ENCODE data around the gene CCDC152.
A peak's percentile ranks its signal among the peaks of the same experiment; 100 is the strongest.

The CCDC152 gene, protein sequence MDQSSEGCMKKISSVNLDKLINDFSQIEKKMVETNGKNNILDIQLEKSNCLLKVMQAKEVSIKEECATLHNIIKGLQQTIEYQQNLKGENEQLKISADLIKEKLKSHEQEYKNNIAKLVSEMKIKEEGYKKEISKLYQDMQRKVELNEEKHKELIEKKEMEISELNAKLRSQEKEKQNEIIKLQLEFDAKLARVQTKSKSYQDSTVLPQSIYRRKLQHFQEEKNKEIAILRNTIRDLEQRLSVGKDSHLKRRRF

DNA sequence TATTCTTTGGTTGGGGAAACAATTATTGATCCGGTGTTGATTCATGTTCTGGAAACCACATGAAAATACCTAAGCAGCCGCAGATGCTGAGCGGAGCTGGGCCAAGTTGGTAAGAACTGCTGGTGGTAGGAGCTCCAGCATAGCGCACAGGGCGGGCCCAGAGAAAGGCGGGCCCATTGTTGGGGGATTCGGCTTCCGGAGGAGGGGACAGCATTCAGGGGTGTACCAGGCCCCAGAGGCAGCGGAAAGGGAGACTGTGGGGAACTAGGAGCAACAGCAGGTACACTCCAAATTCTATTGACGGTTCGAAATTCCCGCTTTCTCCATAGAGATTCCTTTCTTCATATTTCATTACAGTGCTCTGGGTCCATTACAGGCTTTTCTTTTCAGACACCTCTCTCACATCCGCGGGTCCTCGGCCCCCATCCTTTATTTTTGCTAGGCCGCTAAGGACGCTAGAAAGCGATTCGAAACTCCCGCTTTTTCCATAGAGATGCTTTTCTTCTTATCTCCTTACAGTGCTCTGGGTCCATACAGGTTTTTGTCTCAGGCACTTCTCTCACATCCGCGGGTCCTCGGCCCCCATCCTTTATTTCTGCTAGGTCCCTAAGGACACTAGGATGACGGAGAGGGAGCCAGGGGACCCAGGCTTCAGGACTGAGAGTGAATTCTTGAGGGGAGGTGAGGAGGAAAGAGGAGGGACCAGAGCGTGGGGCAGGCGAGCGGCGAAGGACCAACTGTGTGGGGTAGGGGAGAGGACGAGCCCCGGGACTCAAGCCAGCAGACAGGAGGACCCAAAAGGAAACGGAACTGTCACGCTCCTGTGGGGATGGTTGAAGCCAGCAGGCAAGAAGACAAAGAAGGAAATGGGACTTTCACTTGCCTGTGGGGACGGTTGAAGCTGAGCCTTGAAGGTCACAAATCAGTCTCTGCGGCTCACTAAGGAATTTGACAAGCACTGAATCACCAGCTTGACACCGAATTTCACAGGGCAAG, at the start of gene CCDC152:
Gene CCDC152 (plus strand): TSS at position 213 of the 996 bp plus-strand sequence. CDS start 2,304 bp downstream, outside the sequence.
- no peaks in the 10 kb centered on the region for H4K20me1 ChIP-seq (ENCODE audit: insufficient read depth, low read length, poor library complexity, severe bottlenecking)
- no peaks in the 10 kb centered on the region for H3K9me2 ChIP-seq (replicated peaks; ENCODE audit: low read depth, low read length)
- H3K4me3 ChIP-seq (ENCODE audit: low read length, poor library complexity, severe bottlenecking), result no peak within 1 kb of the TSS
- H3K4me2 ChIP-seq (ENCODE audit: low read depth, low read length, poor library complexity, severe bottlenecking), result no peak within 1 kb of the TSS
- H3K27me3 ChIP-seq (ENCODE audit: insufficient read depth, low read length, poor library complexity, severe bottlenecking), result no peaks in the 10 kb centered on the region
- no peaks in the 10 kb centered on the region for H3K4me1 ChIP-seq (ENCODE audit: insufficient read depth, low read length, poor library complexity, severe bottlenecking)
- H3K9ac ChIP-seq (ENCODE audit: low read depth, low read length, poor library complexity, severe bottlenecking), result no peak within 1 kb of the TSS
- H2AFZ ChIP-seq (ENCODE audit: low read length), result no peak within 1 kb of the TSS
- TF ChIP-seq EZH2phosphoT487 (IDR thresholded peaks at IDR 0.05; ENCODE audit: borderline replicate concordance), result no peak
- TF ChIP-seq, protein P1, sequence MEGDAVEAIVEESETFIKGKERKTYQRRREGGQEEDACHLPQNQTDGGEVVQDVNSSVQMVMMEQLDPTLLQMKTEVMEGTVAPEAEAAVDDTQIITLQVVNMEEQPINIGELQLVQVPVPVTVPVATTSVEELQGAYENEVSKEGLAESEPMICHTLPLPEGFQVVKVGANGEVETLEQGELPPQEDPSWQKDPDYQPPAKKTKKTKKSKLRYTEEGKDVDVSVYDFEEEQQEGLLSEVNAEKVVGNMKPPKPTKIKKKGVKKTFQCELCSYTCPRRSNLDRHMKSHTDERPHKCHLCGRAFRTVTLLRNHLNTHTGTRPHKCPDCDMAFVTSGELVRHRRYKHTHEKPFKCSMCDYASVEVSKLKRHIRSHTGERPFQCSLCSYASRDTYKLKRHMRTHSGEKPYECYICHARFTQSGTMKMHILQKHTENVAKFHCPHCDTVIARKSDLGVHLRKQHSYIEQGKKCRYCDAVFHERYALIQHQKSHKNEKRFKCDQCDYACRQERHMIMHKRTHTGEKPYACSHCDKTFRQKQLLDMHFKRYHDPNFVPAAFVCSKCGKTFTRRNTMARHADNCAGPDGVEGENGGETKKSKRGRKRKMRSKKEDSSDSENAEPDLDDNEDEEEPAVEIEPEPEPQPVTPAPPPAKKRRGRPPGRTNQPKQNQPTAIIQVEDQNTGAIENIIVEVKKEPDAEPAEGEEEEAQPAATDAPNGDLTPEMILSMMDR (conservative IDR thresholded peaks at IDR 0.05; ENCODE audit: low read length), result no peak
- no peaks in the 10 kb centered on the region for H3F3A ChIP-seq (ENCODE audit: low read depth)
- H3K79me2 ChIP-seq (ENCODE audit: insufficient read depth, low read length), result no peaks in the 10 kb centered on the region
- no peaks in the 10 kb centered on the region for H3K36me3 ChIP-seq (ENCODE audit: insufficient read depth, low read length)
- H3K9me3 ChIP-seq (ENCODE audit: insufficient read depth, low read depth, low read length), result no peaks in the 10 kb centered on the region

DNA sequence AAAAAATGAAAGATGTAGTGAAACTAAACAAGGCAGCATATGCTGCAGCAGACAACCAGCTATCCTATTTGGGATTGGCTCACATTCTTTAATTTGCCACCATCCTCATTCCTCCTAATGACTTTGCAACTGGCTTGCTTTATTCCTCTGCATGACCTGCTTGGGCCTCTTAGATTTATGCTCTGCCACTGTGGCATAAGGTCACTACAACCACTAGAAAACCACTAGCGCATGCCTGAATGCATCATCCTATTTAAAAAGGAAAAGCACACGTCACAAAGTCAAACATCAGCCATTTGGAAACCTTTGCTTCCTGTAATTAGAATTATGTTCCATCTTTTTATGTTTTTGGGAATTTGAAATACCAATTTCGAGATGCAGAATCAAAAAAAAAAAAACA, 40.8 kb upstream of the CCDC152 start:
- Histone ChIP-seq H3K4me1 (ENCODE audit: insufficient read depth, low read length, poor library complexity, severe bottlenecking) (peaks cover 17% of the 10 kb centered on the region), H3K9ac (ENCODE audit: low read depth, low read length, poor library complexity, severe bottlenecking) (no peak overlapping the region), H3K79me2 (ENCODE audit: insufficient read depth, low read length) (no peaks in the 10 kb centered on the region), H3K36me3 (ENCODE audit: insufficient read depth, low read length) (no peaks in the 10 kb centered on the region), H3K9me2 (replicated peaks; ENCODE audit: low read depth, low read length) (no peaks in the 10 kb centered on the region), H3K4me2 (ENCODE audit: low read depth, low read length, poor library complexity, severe bottlenecking) (no peak overlapping the region), H2AFZ (ENCODE audit: low read length) (no peak overlapping the region), H3K9me3 (ENCODE audit: insufficient read depth, low read depth, low read length) (no peaks in the 10 kb centered on the region), H4K20me1 (ENCODE audit: insufficient read depth, low read length, poor library complexity, severe bottlenecking) (no peaks in the 10 kb centered on the region), H3K4me3 (ENCODE audit: low read length, poor library complexity, severe bottlenecking) (no peak overlapping the region), H3K27me3 (ENCODE audit: insufficient read depth, low read length, poor library complexity, severe bottlenecking) (peaks cover 16% of the 10 kb centered on the region), H3F3A (ENCODE audit: low read depth) (no peaks in the 10 kb centered on the region)
- no peak for TF ChIP-seq EZH2phosphoT487 (IDR thresholded peaks at IDR 0.05; ENCODE audit: borderline replicate concordance)
- TF ChIP-seq, protein P1 (conservative IDR thresholded peaks at IDR 0.05; ENCODE audit: low read length), result no peak

DNA sequence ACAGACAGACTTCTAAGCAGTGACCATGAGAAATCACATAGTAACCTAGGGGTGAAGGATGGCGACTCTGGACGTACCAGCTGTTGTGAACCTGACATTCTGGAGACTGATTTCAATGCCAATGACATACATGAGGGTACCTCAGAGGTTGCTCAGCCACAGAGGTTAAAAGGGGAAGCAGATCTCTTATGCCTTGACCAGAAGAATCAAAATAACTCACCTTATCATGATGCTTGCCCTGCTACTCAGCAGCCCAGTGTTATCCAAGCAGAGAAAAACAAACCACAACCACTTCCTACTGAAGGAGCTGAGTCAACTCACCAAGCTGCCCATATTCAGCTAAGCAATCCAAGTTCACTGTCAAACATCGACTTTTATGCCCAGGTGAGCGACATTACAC, 38.0 kb upstream of the CCDC152 start:
- no peaks in the 10 kb centered on the region for H3K79me2 ChIP-seq (ENCODE audit: insufficient read depth, low read length)
- H3K4me3 ChIP-seq (ENCODE audit: low read length, poor library complexity, severe bottlenecking), result peak overlapping the region; percentile 11
- H2AFZ ChIP-seq (ENCODE audit: low read length), result no peak overlapping the region
- peak overlapping the region; percentile 43 for H3K4me2 ChIP-seq (ENCODE audit: low read depth, low read length, poor library complexity, severe bottlenecking)
- H3K36me3 ChIP-seq (ENCODE audit: insufficient read depth, low read length), result no peaks in the 10 kb centered on the region
- H3K9me2 ChIP-seq (replicated peaks; ENCODE audit: low read depth, low read length), result no peaks in the 10 kb centered on the region
- peaks cover 39% of the 10 kb centered on the region for H3K27me3 ChIP-seq (ENCODE audit: insufficient read depth, low read length, poor library complexity, severe bottlenecking)
- TF ChIP-seq, protein P1 (conservative IDR thresholded peaks at IDR 0.05; ENCODE audit: low read length), result no peak
- TF ChIP-seq EZH2phosphoT487 (IDR thresholded peaks at IDR 0.05; ENCODE audit: borderline replicate concordance), result no peak
- no peak overlapping the region for H3K9ac ChIP-seq (ENCODE audit: low read depth, low read length, poor library complexity, severe bottlenecking)
- no peaks in the 10 kb centered on the region for H3F3A ChIP-seq (ENCODE audit: low read depth)
- no peaks in the 10 kb centered on the region for H3K9me3 ChIP-seq (ENCODE audit: insufficient read depth, low read depth, low read length)
- no peaks in the 10 kb centered on the region for H4K20me1 ChIP-seq (ENCODE audit: insufficient read depth, low read length, poor library complexity, severe bottlenecking)
- H3K4me1 ChIP-seq (ENCODE audit: insufficient read depth, low read length, poor library complexity, severe bottlenecking), result peaks cover 17% of the 10 kb centered on the region
